H9 (cell line): ENCODE results near the gene AKNA. TPM values are rescaled to one million over a fixed set of nuclear protein-coding genes. Genes with fewer than 3 reads are reported as not detected.

Experiments
- DNase-seq: peaks from one replicate; pipeline ENCODE4 v3.0.0-alpha.2; 2017
- H2AFZ ChIP-seq: one replicate; pipeline ENCODE4 v1.6.1; 2013; ENCODE audit warnings: mild to moderate bottlenecking, low read length, control low read depth, moderate library complexity
- H2AK5ac ChIP-seq: 2 replicates; pipeline ENCODE4 v1.6.1; 2013; ENCODE audit warnings: low read length, control low read depth, mixed read lengths; ENCODE audit not compliant: insufficient read length
- H2BK120ac ChIP-seq: one replicate; pipeline ENCODE4 v1.6.1; 2013; ENCODE audit warnings: low read depth, mild to moderate bottlenecking, low read length, control low read depth, inconsistent platforms; ENCODE audit not compliant: poor library complexity, severe bottlenecking
- H2BK12ac ChIP-seq: 2 replicates; pipeline ENCODE4 v1.6.1; 2013; ENCODE audit warnings: low read length, control low read depth, mixed read lengths, low read depth; ENCODE audit not compliant: insufficient read length
- H2BK15ac ChIP-seq: 2 replicates; pipeline ENCODE4 v1.6.1; 2013; ENCODE audit warnings: low read depth, low read length, control low read depth
- H2BK20ac ChIP-seq: one replicate; pipeline ENCODE4 v1.6.1; 2013; ENCODE audit warnings: low read depth, mild to moderate bottlenecking, low read length, control low read depth, inconsistent platforms; ENCODE audit not compliant: poor library complexity, severe bottlenecking
- H2BK5ac ChIP-seq: 2 replicates; pipeline ENCODE4 v1.6.1; 2013; ENCODE audit warnings: low read length, control low read depth, mixed read lengths; ENCODE audit not compliant: insufficient read length
- H3K14ac ChIP-seq: 2 replicates; pipeline ENCODE4 v1.6.1; 2013; ENCODE audit warnings: low read length, control low read depth; ENCODE audit not compliant: insufficient read depth
- H3K18ac ChIP-seq: 2 replicates; pipeline ENCODE4 v1.6.1; 2013; ENCODE audit warnings: low read depth, mild to moderate bottlenecking, mixed read lengths, low read length, control low read depth; ENCODE audit not compliant: insufficient read length
- H3K23ac ChIP-seq: 2 replicates; pipeline ENCODE4 v1.6.1; 2013; ENCODE audit warnings: low read length, control low read depth, mixed read lengths, low read depth; ENCODE audit not compliant: insufficient read length
- H3K23me2 ChIP-seq: 2 replicates; pipeline ENCODE4 v1.6.1; 2013; ENCODE audit warnings: low read depth, mild to moderate bottlenecking, mixed read lengths, low read length, control low read depth; ENCODE audit not compliant: insufficient read length, poor library complexity, severe bottlenecking
- H3K27ac ChIP-seq: 2 replicates; pipeline ENCODE4 v1.5.1; 2013; ENCODE audit warnings: low read length, control low read depth, mixed read lengths, low read depth; ENCODE audit not compliant: insufficient read length
- H3K27me3 ChIP-seq: 2 replicates; pipeline ENCODE4 v1.6.1; 2013; ENCODE audit warnings: low read length, control low read depth, inconsistent platforms; ENCODE audit not compliant: insufficient read depth
- H3K4ac ChIP-seq: 2 replicates; pipeline ENCODE4 v1.6.1; 2013; ENCODE audit warnings: low read depth, mild to moderate bottlenecking, control low read depth, inconsistent platforms, low read length, moderate library complexity
- H3K4me1 ChIP-seq: 2 replicates; pipeline ENCODE4 v1.6.1; 2013; ENCODE audit warnings: low read length, control low read depth, inconsistent platforms; ENCODE audit not compliant: insufficient read depth
- H3K4me2 ChIP-seq: 2 replicates; pipeline ENCODE4 v1.6.1; 2013; ENCODE audit warnings: low read length, control low read depth, mixed read lengths; ENCODE audit not compliant: insufficient read length, insufficient read depth
- H3K56ac ChIP-seq: 2 replicates; pipeline ENCODE4 v1.6.1; 2013; ENCODE audit warnings: low read depth, mild to moderate bottlenecking, mixed read lengths, low read length, control low read depth; ENCODE audit not compliant: insufficient read length
- H3K79me1 ChIP-seq: 2 replicates; pipeline ENCODE4 v1.6.1; 2013; ENCODE audit warnings: low read depth, mild to moderate bottlenecking, moderate library complexity, low read length, control low read depth, inconsistent platforms; ENCODE audit not compliant: insufficient read depth, poor library complexity, severe bottlenecking
- H3K79me2 ChIP-seq: 2 replicates; pipeline ENCODE4 v1.6.1; 2013; ENCODE audit warnings: low read length, control low read depth, inconsistent platforms; ENCODE audit not compliant: insufficient read depth
- H3K9ac ChIP-seq: 2 replicates; pipeline ENCODE4 v1.6.1; 2013; ENCODE audit warnings: low read length, control low read depth, mixed read lengths; ENCODE audit not compliant: insufficient read length; ENCODE audit errors: extremely low read depth
- H3K9me3 ChIP-seq: one replicate; pipeline ENCODE4 v1.6.1; 2013; ENCODE audit warnings: low read depth, low read length, inconsistent platforms; ENCODE audit not compliant: control insufficient read depth
- H3T11ph ChIP-seq: one replicate; pipeline ENCODE4 v1.6.1; 2013; ENCODE audit warnings: mild to moderate bottlenecking, low read length, control low read depth, inconsistent platforms
- H4K20me1 ChIP-seq: one replicate; pipeline ENCODE4 v1.6.1; 2013; ENCODE audit not compliant: control insufficient read depth, insufficient read length, insufficient read depth
- H4K5ac ChIP-seq: 2 replicates; pipeline ENCODE4 v1.6.1; 2013; ENCODE audit warnings: low read depth, mild to moderate bottlenecking, mixed read lengths, low read length, control low read depth; ENCODE audit not compliant: insufficient read length
- H4K8ac ChIP-seq: replicated peaks from 2 replicates; pipeline ENCODE4 v1.6.1; 2013; ENCODE audit warnings: low read length, control low read depth, mixed read lengths, low read depth; ENCODE audit not compliant: insufficient read length
- H4K91ac ChIP-seq: 2 replicates; pipeline ENCODE4 v1.6.1; 2013; ENCODE audit warnings: low read depth, mild to moderate bottlenecking, moderate library complexity, mixed read lengths, low read length, control low read depth; ENCODE audit not compliant: insufficient read length
- H3K27ac Mint-ChIP-seq, 3 experiments: 2 replicates in 2 of 3; 3 replicates in 1 of 3; pipeline ENCODE4 v1.8.0; 2020 to 2021; ENCODE audit warnings: mixed read lengths in 3 of 3, mild to moderate bottlenecking in 1 of 3, moderate library complexity in 1 of 3
- H3K27me3 Mint-ChIP-seq: 2 replicates; pipeline ENCODE4 v1.8.0; 2021; ENCODE audit warnings: low read depth, mild to moderate bottlenecking, moderate library complexity, mixed read lengths
- H3K36me3 Mint-ChIP-seq, 3 experiments: 2 replicates in 2 of 3; 3 replicates in 1 of 3; pipeline ENCODE4 v1.8.0; 2020 to 2021; ENCODE audit warnings: low read depth in 3 of 3, mixed read lengths in 3 of 3; ENCODE audit not compliant: insufficient read depth in 1 of 3
- H3K4me1 Mint-ChIP-seq, 2 experiments: 2 replicates each; pipeline ENCODE4 v1.8.0; 2020; ENCODE audit warnings: mixed read lengths in 2 of 2
- H3K4me3 Mint-ChIP-seq, 2 experiments: 2 replicates in 1 of 2; 3 replicates in 1 of 2; pipeline ENCODE4 v1.8.0; 2020 to 2021; ENCODE audit warnings: mild to moderate bottlenecking in 2 of 2, mixed read lengths in 2 of 2, moderate library complexity in 1 of 2
- H3K9me3 Mint-ChIP-seq, 2 experiments: 2 replicates in 1 of 2; 3 replicates in 1 of 2; pipeline ENCODE4 v1.8.0; 2020; ENCODE audit warnings: mild to moderate bottlenecking in 2 of 2, mixed read lengths in 2 of 2, moderate library complexity in 1 of 2
- CTCF ChIP-seq: fragments of 200-600 bp; sonication (generic); conservative IDR thresholded peaks from 3 replicates; pipeline ENCODE4 v1.8.0; 2021; ENCODE audit warnings: antibody characterized with exemption, mild to moderate bottlenecking
- WGBS: extraction: QIAGEN DNeasy Blood & Tissue Kit; methylation state at CpG from one replicate; pipeline ENCODE4 v1.1.7; 2013; ENCODE audit warnings: missing lambda C conversion rate, low lambda C conversion rate, mixed read lengths; ENCODE audit not compliant: insufficient read length; ENCODE audit errors: extremely low coverage; 5-methylcytosine and 5-hydroxymethylcytosine counted together
- total RNA-seq: library from RNA; stranded (reverse); gene quantifications from 2 replicates; pipeline ENCODE4 v1.2.1, GENCODE V29; 2021

AKNA gene
- total RNA-seq, 1 experiment from 2014 or later, result 19.7 TPM

- no peak overlapping the region for H3K4me2 ChIP-seq
- no peak overlapping the region for H4K8ac ChIP-seq
- H2BK5ac ChIP-seq, result no peak overlapping the region
- H2BK12ac ChIP-seq, result no peak overlapping the region
- DNase-seq, result peak; percentile 87
- H4K20me1 ChIP-seq, result no peaks in the 10 kb centered on the region
- peak overlapping the region; percentile 51 for H3K18ac ChIP-seq
- H3K27ac ChIP-seq, result no peak overlapping the region
- H4K91ac ChIP-seq, result peak overlapping the region; percentile 48
- H3K23ac ChIP-seq, result no peak overlapping the region
- peaks cover 4% of the 10 kb centered on the region for H3K4me1 ChIP-seq
- no peak overlapping the region for H4K5ac ChIP-seq
- no peak overlapping the region for H2AFZ ChIP-seq
- H3K4me3 Mint-ChIP-seq, result no peak overlapping the region
- no peak overlapping the region for H2BK120ac ChIP-seq
- peaks cover 14 to 20% of the 10 kb centered on the region in 2 experiments for H3K4me1 Mint-ChIP-seq
- peak overlapping the region; percentile 29 to 98 (median 86) for H3K27ac Mint-ChIP-seq
- H3K9me3 Mint-ChIP-seq, result no peaks in the 10 kb centered on the region
- peaks cover 41 to 73% (median 59%) of the 10 kb centered on the region in 3 experiments; a peak in 6 of 7 replicates for H3K36me3 Mint-ChIP-seq
- no peak overlapping the region for H2BK15ac ChIP-seq
- no peaks in the 10 kb centered on the region for H3K27me3 ChIP-seq
- H3K23me2 ChIP-seq, result no peaks in the 10 kb centered on the region
- no peaks in the 10 kb centered on the region for H3K79me2 ChIP-seq
- no peak overlapping the region for H3K56ac ChIP-seq
- H3K79me1 ChIP-seq, result no peaks in the 10 kb centered on the region
- H3K9ac ChIP-seq, result no peak overlapping the region
- no peak overlapping the region for H2BK20ac ChIP-seq
- H3T11ph ChIP-seq, result no peak overlapping the region
- WGBS, result no CpG with 5 or more reads among the region's 9 CpGs
- no peak overlapping the region for H3K4ac ChIP-seq
- no peaks in the 10 kb centered on the region; the same call in 1 of the 2 replicates for H3K27me3 Mint-ChIP-seq
- H3K9me3 ChIP-seq, result no peaks in the 10 kb centered on the region
- no peak for TF ChIP-seq CTCF
- no peak overlapping the region for H2AK5ac ChIP-seq
- peak overlapping the region; percentile 16 for H3K14ac ChIP-seq
Measured at GRCh38 chr9:114348906-114349482, 38.8 kb downstream of the AKNA start.
